Measurements from ENCODE around the gene USP10. TPM values are rescaled to one million over a fixed set of nuclear protein-coding genes. Genes with fewer than 3 reads are reported as not detected.

The USP10 gene
- total and polyA plus RNA-seq, 9 donors: 30.6 to 73.4 (median 57.3) TPM

- 41% methylated on average over 7 of the region's 11 CpGs for WGBS (ENCODE audit: insufficient coverage)
- Histone ChIP-seq H3K27ac (ENCODE audit: low read length) (no peak overlapping the region), H3K36me3 (ENCODE audit: control insufficient read depth, insufficient read depth, low read length) (peaks cover 61% of the 10 kb centered on the region)
Measured at GRCh38 chr16:84766978-84767773, 67.4 kb downstream of the USP10 start.

GRCh38 chr16:84768061-84768807 lies 68.4 kb downstream of the USP10 start:
- no peaks in the 10 kb centered on the region for H3K4me1 ChIP-seq (ENCODE audit: control insufficient read depth, insufficient read depth, low read length)
- no peaks in the 10 kb centered on the region for H3K9me3 ChIP-seq (replicated peaks; ENCODE audit: control insufficient read depth, low read depth, low read length)
- peaks cover 67% of the 10 kb centered on the region for H3K36me3 ChIP-seq (ENCODE audit: control insufficient read depth, insufficient read depth, low read length)
- 90% methylated on average over 2 of the region's 4 CpGs for WGBS (ENCODE audit: insufficient coverage)
- DNase-seq: no peak
- H3K27ac ChIP-seq (ENCODE audit: low read length): no peak overlapping the region
- no peak overlapping the region for H3K4me3 ChIP-seq (ENCODE audit: low read length)
- H3K27me3 ChIP-seq (ENCODE audit: control insufficient read depth, insufficient read depth, low read length): no peaks in the 10 kb centered on the region

More at GRCh38 chr16:84766978-84767773, 67.4 kb downstream of the USP10 start:
- peak; percentile 36 for DNase-seq
- H3K4me1 ChIP-seq (ENCODE audit: control insufficient read depth, insufficient read depth, low read length): no peaks in the 10 kb centered on the region
- no peaks in the 10 kb centered on the region for H3K9me3 ChIP-seq (replicated peaks; ENCODE audit: control insufficient read depth, low read depth, low read length)
- H3K27me3 ChIP-seq (ENCODE audit: control insufficient read depth, insufficient read depth, low read length): no peaks in the 10 kb centered on the region
- H3K4me3 ChIP-seq (ENCODE audit: low read length): no peak overlapping the region

GRCh38 chr16:84768808-84769197 lies 69.0 kb downstream of the USP10 start:
- DNase-seq: no peak
- Histone ChIP-seq H3K27me3 (ENCODE audit: control insufficient read depth, insufficient read depth, low read length) (no peaks in the 10 kb centered on the region), H3K27ac (ENCODE audit: low read length) (no peak overlapping the region), H3K36me3 (ENCODE audit: control insufficient read depth, insufficient read depth, low read length) (peaks cover 67% of the 10 kb centered on the region), H3K9me3 (replicated peaks; ENCODE audit: control insufficient read depth, low read depth, low read length) (no peaks in the 10 kb centered on the region), H3K4me3 (ENCODE audit: low read length) (no peak overlapping the region), H3K4me1 (ENCODE audit: control insufficient read depth, insufficient read depth, low read length) (no peaks in the 10 kb centered on the region)
- WGBS (ENCODE audit: insufficient coverage): 94% methylated on average over 2 of the region's 4 CpGs

- Histone ChIP-seq H3K4me3 (ENCODE audit: low read length) (no peak overlapping the region), H3K27ac (ENCODE audit: low read length) (no peak overlapping the region), H3K4me1 (ENCODE audit: control insufficient read depth, insufficient read depth, low read length) (no peaks in the 10 kb centered on the region), H3K9me3 (replicated peaks; ENCODE audit: control insufficient read depth, low read depth, low read length) (no peaks in the 10 kb centered on the region), H3K36me3 (ENCODE audit: control insufficient read depth, insufficient read depth, low read length) (peaks cover 65% of the 10 kb centered on the region), H3K27me3 (ENCODE audit: control insufficient read depth, insufficient read depth, low read length) (no peaks in the 10 kb centered on the region)
- DNase-seq: no peak
- 94% methylated on average over 3 of the region's 3 CpGs for WGBS (ENCODE audit: insufficient coverage)
Measured at GRCh38 chr16:84769416-84769815, 69.6 kb downstream of the USP10 start.

GRCh38 chr16:84773312-84773711 lies 73.5 kb downstream of the USP10 start:
- Histone ChIP-seq H3K27me3 (ENCODE audit: control insufficient read depth, insufficient read depth, low read length) (no peaks in the 10 kb centered on the region), H3K4me1 (ENCODE audit: control insufficient read depth, insufficient read depth, low read length) (no peaks in the 10 kb centered on the region), H3K36me3 (ENCODE audit: control insufficient read depth, insufficient read depth, low read length) (peaks cover 68% of the 10 kb centered on the region), H3K9me3 (replicated peaks; ENCODE audit: control insufficient read depth, low read depth, low read length) (no peaks in the 10 kb centered on the region), H3K4me3 (ENCODE audit: low read length) (no peak overlapping the region), H3K27ac (ENCODE audit: low read length) (no peak overlapping the region)
- DNase-seq: no peak
- WGBS (ENCODE audit: insufficient coverage): 86% methylated on average over 10 of the region's 10 CpGs

- Histone ChIP-seq H3K4me1 (ENCODE audit: control insufficient read depth, insufficient read depth, low read length) (no peaks in the 10 kb centered on the region), H3K27me3 (ENCODE audit: control insufficient read depth, insufficient read depth, low read length) (no peaks in the 10 kb centered on the region), H3K27ac (ENCODE audit: low read length) (no peak overlapping the region), H3K36me3 (ENCODE audit: control insufficient read depth, insufficient read depth, low read length) (peaks cover 65% of the 10 kb centered on the region), H3K4me3 (ENCODE audit: low read length) (no peak overlapping the region), H3K9me3 (replicated peaks; ENCODE audit: control insufficient read depth, low read depth, low read length) (no peaks in the 10 kb centered on the region)
- DNase-seq: peak; percentile 37
- WGBS (ENCODE audit: insufficient coverage): 100% methylated on average over 1 of the region's 4 CpGs
Measured at GRCh38 chr16:84774810-84775209, 75.0 kb downstream of the USP10 start.

GRCh38 chr16:84775262-84775810 lies 75.5 kb downstream of the USP10 start:
- Histone ChIP-seq H3K27me3 (ENCODE audit: control insufficient read depth, insufficient read depth, low read length) (no peaks in the 10 kb centered on the region), H3K4me1 (ENCODE audit: control insufficient read depth, insufficient read depth, low read length) (no peaks in the 10 kb centered on the region), H3K4me3 (ENCODE audit: low read length) (no peak overlapping the region), H3K36me3 (ENCODE audit: control insufficient read depth, insufficient read depth, low read length) (peaks cover 67% of the 10 kb centered on the region), H3K9me3 (replicated peaks; ENCODE audit: control insufficient read depth, low read depth, low read length) (no peaks in the 10 kb centered on the region), H3K27ac (ENCODE audit: low read length) (no peak overlapping the region)
- DNase-seq: no peak
- WGBS (ENCODE audit: insufficient coverage): 93% methylated on average over 11 of the region's 14 CpGs

- H3K27ac ChIP-seq (ENCODE audit: low read length): no peak overlapping the region
- H3K27me3 ChIP-seq (ENCODE audit: control insufficient read depth, insufficient read depth, low read length): no peaks in the 10 kb centered on the region
- 89% methylated on average over 4 of the region's 5 CpGs for WGBS (ENCODE audit: insufficient coverage)
- H3K4me1 ChIP-seq (ENCODE audit: control insufficient read depth, insufficient read depth, low read length): no peaks in the 10 kb centered on the region
- H3K9me3 ChIP-seq (replicated peaks; ENCODE audit: control insufficient read depth, low read depth, low read length): no peaks in the 10 kb centered on the region
- H3K36me3 ChIP-seq (ENCODE audit: control insufficient read depth, insufficient read depth, low read length): peaks cover 63% of the 10 kb centered on the region
- no peak overlapping the region for H3K4me3 ChIP-seq (ENCODE audit: low read length)
- no peak for DNase-seq
Measured at GRCh38 chr16:84777435-84777834, 77.6 kb downstream of the USP10 start.

- 91% methylated on average over 15 of the region's 18 CpGs for WGBS (ENCODE audit: insufficient coverage)
- no peak for DNase-seq
- no peaks in the 10 kb centered on the region for H3K9me3 ChIP-seq (replicated peaks; ENCODE audit: control insufficient read depth, low read depth, low read length)
- H3K4me3 ChIP-seq (ENCODE audit: low read length): no peak overlapping the region
- H3K4me1 ChIP-seq (ENCODE audit: control insufficient read depth, insufficient read depth, low read length): no peaks in the 10 kb centered on the region
- peaks cover 52% of the 10 kb centered on the region for H3K36me3 ChIP-seq (ENCODE audit: control insufficient read depth, insufficient read depth, low read length)
- H3K27ac ChIP-seq (ENCODE audit: low read length): no peak overlapping the region
- H3K27me3 ChIP-seq (ENCODE audit: control insufficient read depth, insufficient read depth, low read length): no peaks in the 10 kb centered on the region
Measured at GRCh38 chr16:84778720-84779119, 78.9 kb downstream of the USP10 start.

- no peaks in the 10 kb centered on the region for H3K27me3 ChIP-seq (ENCODE audit: control insufficient read depth, insufficient read depth, low read length)
- H3K27ac ChIP-seq (ENCODE audit: low read length): no peak overlapping the region
- H3K4me1 ChIP-seq (ENCODE audit: control insufficient read depth, insufficient read depth, low read length): peaks cover under 1% of the 10 kb centered on the region
- H3K9me3 ChIP-seq (replicated peaks; ENCODE audit: control insufficient read depth, low read depth, low read length): no peaks in the 10 kb centered on the region
- 98% methylated on average over 7 of the region's 11 CpGs for WGBS (ENCODE audit: insufficient coverage)
- H3K4me3 ChIP-seq (ENCODE audit: low read length): no peak overlapping the region
- no peak for DNase-seq
- H3K36me3 ChIP-seq (ENCODE audit: control insufficient read depth, insufficient read depth, low read length): peaks cover 42% of the 10 kb centered on the region
Measured at GRCh38 chr16:84780063-84780462, 80.3 kb downstream of the USP10 start.

All from muscle of leg (tissue), 11 donors.